ENCODE results near the gene TMEM8B. TPM values are rescaled to one million over a fixed set of nuclear protein-coding genes. Genes with fewer than 3 reads are reported as not detected.

TMEM8B gene
- polyA plus RNA-seq, 1 of the 3 experiments (the other 2 are of a cell fraction) = 5.8 TPM

DNA sequence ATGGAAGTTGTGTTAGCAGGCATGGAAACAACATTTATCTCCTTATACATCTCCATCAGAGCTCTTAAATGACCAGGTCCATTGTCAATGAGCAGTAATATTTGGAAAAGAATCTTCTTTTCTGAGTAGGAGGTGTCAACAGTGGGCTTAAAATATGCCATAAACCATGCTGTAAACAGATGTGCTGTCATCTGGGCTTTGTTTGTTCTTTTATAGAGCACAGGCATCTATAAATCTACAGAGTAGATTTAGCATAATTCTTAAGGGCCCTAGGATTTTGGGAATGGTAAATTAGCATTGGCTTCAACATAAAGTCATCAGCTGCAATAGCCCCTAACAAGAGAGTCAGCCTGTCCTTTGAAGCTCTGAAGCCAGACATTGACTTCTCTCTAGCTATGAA is 69.3 kb downstream of the TMEM8B start:
- H3F3A ChIP-seq (replicated peaks; ENCODE audit: insufficient read depth) = peaks cover 5% of the 10 kb centered on the region
- ChIA-PET CTCF (interaction anchor here (0.6 to 2.9 kb wide), 8 partner anchors 13 to 431 kb away, joined by 3 to 19 read pairs (median 4); no protein-coding TSS in a partner anchor), POLR2A (no interaction called here)
- no peaks in the 10 kb centered on the region for H3K27me3 ChIP-seq (ENCODE audit: insufficient read depth)
- H3K36me3 ChIP-seq (replicated peaks in 1 of 2; ENCODE audit: control insufficient read depth in 1 of 2, insufficient read depth in 2 of 2, low read length in 1 of 2) = no peaks in the 10 kb centered on the region
- H3K79me2 ChIP-seq (ENCODE audit: insufficient read depth) = no peaks in the 10 kb centered on the region
- H4K20me1 ChIP-seq (ENCODE audit: insufficient read depth) = no peaks in the 10 kb centered on the region
- H2AFZ ChIP-seq (ENCODE audit: low read depth) = no peak overlapping the region
- DNase-seq = no peak
- H3K9ac ChIP-seq = no peak overlapping the region
- no peaks in the 10 kb centered on the region for H3K4me1 ChIP-seq (ENCODE audit: control insufficient read depth in 1 of 2, insufficient read depth in 2 of 2, low read depth in 1 of 2, low read length in 1 of 2)
- no peak for TF ChIP-seq JUND (IDR thresholded peaks at IDR 0.05)
- TF ChIP-seq NFIC (IDR thresholded peaks at IDR 0.05; ENCODE audit: borderline replicate concordance) = no peak
- no peak for TF ChIP-seq ZBTB33 (IDR thresholded peaks at IDR 0.05; ENCODE audit: borderline replicate concordance, low read depth)
- TF ChIP-seq, protein P1, sequence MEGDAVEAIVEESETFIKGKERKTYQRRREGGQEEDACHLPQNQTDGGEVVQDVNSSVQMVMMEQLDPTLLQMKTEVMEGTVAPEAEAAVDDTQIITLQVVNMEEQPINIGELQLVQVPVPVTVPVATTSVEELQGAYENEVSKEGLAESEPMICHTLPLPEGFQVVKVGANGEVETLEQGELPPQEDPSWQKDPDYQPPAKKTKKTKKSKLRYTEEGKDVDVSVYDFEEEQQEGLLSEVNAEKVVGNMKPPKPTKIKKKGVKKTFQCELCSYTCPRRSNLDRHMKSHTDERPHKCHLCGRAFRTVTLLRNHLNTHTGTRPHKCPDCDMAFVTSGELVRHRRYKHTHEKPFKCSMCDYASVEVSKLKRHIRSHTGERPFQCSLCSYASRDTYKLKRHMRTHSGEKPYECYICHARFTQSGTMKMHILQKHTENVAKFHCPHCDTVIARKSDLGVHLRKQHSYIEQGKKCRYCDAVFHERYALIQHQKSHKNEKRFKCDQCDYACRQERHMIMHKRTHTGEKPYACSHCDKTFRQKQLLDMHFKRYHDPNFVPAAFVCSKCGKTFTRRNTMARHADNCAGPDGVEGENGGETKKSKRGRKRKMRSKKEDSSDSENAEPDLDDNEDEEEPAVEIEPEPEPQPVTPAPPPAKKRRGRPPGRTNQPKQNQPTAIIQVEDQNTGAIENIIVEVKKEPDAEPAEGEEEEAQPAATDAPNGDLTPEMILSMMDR (IDR thresholded peaks at IDR 0.05) = no peak
- TF ChIP-seq EZH2phosphoT487 (IDR thresholded peaks at IDR 0.05; ENCODE audit: borderline replicate concordance, low read depth) = no peak
- no peak for TF ChIP-seq USF2 (IDR thresholded peaks at IDR 0.05; ENCODE audit: borderline replicate concordance, low read depth, low read length)
- TF ChIP-seq MXI1 (IDR thresholded peaks at IDR 0.05; ENCODE audit: low read depth, low read length) = no peak
- no peak for TF ChIP-seq RFX5 (IDR thresholded peaks at IDR 0.05; ENCODE audit: low read length)
- no peak for TF ChIP-seq GABPA (IDR thresholded peaks at IDR 0.05; ENCODE audit: low read depth)
- TF ChIP-seq, protein P2, sequence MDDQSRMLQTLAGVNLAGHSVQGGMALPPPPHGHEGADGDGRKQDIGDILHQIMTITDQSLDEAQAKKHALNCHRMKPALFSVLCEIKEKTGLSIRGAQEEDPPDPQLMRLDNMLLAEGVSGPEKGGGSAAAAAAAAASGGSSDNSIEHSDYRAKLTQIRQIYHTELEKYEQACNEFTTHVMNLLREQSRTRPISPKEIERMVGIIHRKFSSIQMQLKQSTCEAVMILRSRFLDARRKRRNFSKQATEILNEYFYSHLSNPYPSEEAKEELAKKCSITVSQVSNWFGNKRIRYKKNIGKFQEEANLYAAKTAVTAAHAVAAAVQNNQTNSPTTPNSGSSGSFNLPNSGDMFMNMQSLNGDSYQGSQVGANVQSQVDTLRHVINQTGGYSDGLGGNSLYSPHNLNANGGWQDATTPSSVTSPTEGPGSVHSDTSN (IDR thresholded peaks at IDR 0.05) = no peak
- no peak overlapping the region for H3K27ac ChIP-seq (ENCODE audit: low read depth in 2 of 2, low read length in 1 of 2)
- no peak overlapping the region for H3K4me2 ChIP-seq
- no peaks in the 10 kb centered on the region for H3K9me2 ChIP-seq
- no peaks in the 10 kb centered on the region for H3K9me3 ChIP-seq
- no peak overlapping the region for H3K4me3 ChIP-seq (ENCODE audit: low read depth in 2 of 2, low read length in 1 of 2)

- POLR2A ChIA-PET = no interaction called here
- H3K4me1 ChIP-seq (ENCODE audit: control insufficient read depth in 1 of 2, insufficient read depth in 2 of 2, low read depth in 1 of 2, low read length in 1 of 2) = no peaks in the 10 kb centered on the region
- CTCF ChIA-PET = interaction anchor here (0.6 to 2.9 kb wide), 6 partner anchors 47 to 430 kb away, joined by 3 to 19 read pairs (median 6); no protein-coding TSS in a partner anchor
- TF ChIP-seq RXRA (IDR thresholded peaks at IDR 0.05; ENCODE audit: borderline replicate concordance, low read depth) (no peak), SIN3A (IDR thresholded peaks at IDR 0.05; ENCODE audit: borderline replicate concordance, low read depth, low read length) (no peak)
- H2AFZ ChIP-seq (ENCODE audit: low read depth) = no peak overlapping the region
- H3K27me3 ChIP-seq (ENCODE audit: insufficient read depth) = no peaks in the 10 kb centered on the region
- no peak for DNase-seq
- no peak overlapping the region for H3K4me2 ChIP-seq
- H3F3A ChIP-seq (replicated peaks; ENCODE audit: insufficient read depth) = peaks cover 7% of the 10 kb centered on the region
- H3K9me3 ChIP-seq = no peaks in the 10 kb centered on the region
- H3K36me3 ChIP-seq (replicated peaks in 1 of 2; ENCODE audit: control insufficient read depth in 1 of 2, insufficient read depth in 2 of 2, low read length in 1 of 2) = no peaks in the 10 kb centered on the region
- H3K9me2 ChIP-seq = no peaks in the 10 kb centered on the region
- H3K4me3 ChIP-seq (ENCODE audit: low read depth in 2 of 2, low read length in 1 of 2) = no peak overlapping the region
- no peaks in the 10 kb centered on the region for H4K20me1 ChIP-seq (ENCODE audit: insufficient read depth)
- H3K9ac ChIP-seq = no peak overlapping the region
- no peaks in the 10 kb centered on the region for H3K79me2 ChIP-seq (ENCODE audit: insufficient read depth)
- no peak overlapping the region for H3K27ac ChIP-seq (ENCODE audit: low read depth in 2 of 2, low read length in 1 of 2)
- 63% methylated on average over 2 of the region's 2 CpGs for WGBS (ENCODE audit: low lambda C conversion rate)
Measured at GRCh38 chr9:35899021-35899420, 70.0 kb downstream of the TMEM8B start.

Data from SK-N-SH (cell line).